Natural killer cell (primary cell): ENCODE data around the gene LRRC4. TPM values are rescaled to one million over a fixed set of nuclear protein-coding genes. Genes with fewer than 3 reads are reported as not detected.

ENCODE experiments used
- ATAC-seq, 3 donors: fragments of 150-1000 bp in 2 of 3; fragments of 200-7000 bp in 1 of 3; cut with Tn5 transposase; 1 replicate in 1 of 3; 2 replicates in 2 of 3; pipeline ENCODE4 v1.10.0; 2021; ENCODE audit warnings: mild to moderate bottlenecking in 2 of 3, moderate library complexity in 2 of 3
- DNase-seq, 2 donors: peaks; one replicate each; pipeline versions ENCODE4 v3.0.0 to v3.0.0-alpha.2; 2013 to 2021; ENCODE audit warnings: mixed read lengths in 1 of 2
- H3K27ac ChIP-seq: one replicate; pipeline ENCODE4 v1.5.1; 2013; ENCODE audit warnings: mild to moderate bottlenecking, low read length
- H3K27me3 ChIP-seq: one replicate; pipeline ENCODE4 v1.6.1; 2013; ENCODE audit warnings: low read length; ENCODE audit not compliant: control insufficient read depth, insufficient read depth
- H3K36me3 ChIP-seq: one replicate; pipeline ENCODE4 v1.6.1; 2013; ENCODE audit warnings: low read length; ENCODE audit not compliant: control insufficient read depth, insufficient read depth
- H3K4me1 ChIP-seq: one replicate; pipeline ENCODE4 v1.6.1; 2013; ENCODE audit warnings: low read length; ENCODE audit not compliant: control insufficient read depth, insufficient read depth
- H3K4me3 ChIP-seq: one replicate; pipeline ENCODE4 v1.5.1; 2013; ENCODE audit warnings: low read length
- H3K9me3 ChIP-seq: one replicate; pipeline ENCODE4 v1.6.1; 2013; ENCODE audit warnings: low read length; ENCODE audit not compliant: control insufficient read depth, insufficient read depth
- H3K27ac Mint-ChIP-seq, 2 donors: one replicate each; pipeline ENCODE4 v1.8.0; 2022; ENCODE audit warnings: mild to moderate bottlenecking in 2 of 2, mixed read lengths in 2 of 2, moderate library complexity in 1 of 2
- H3K27me3 Mint-ChIP-seq, 2 donors: one replicate each; pipeline ENCODE4 v1.8.0; 2022; ENCODE audit warnings: low read depth in 2 of 2, mixed read lengths in 2 of 2
- H3K36me3 Mint-ChIP-seq: one replicate; pipeline ENCODE4 v1.8.0; 2022; ENCODE audit warnings: mixed read lengths
- H3K4me1 Mint-ChIP-seq, 2 donors: one replicate each; pipeline ENCODE4 v1.8.0; 2022; ENCODE audit warnings: mixed read lengths in 2 of 2
- H3K4me3 Mint-ChIP-seq: one replicate; pipeline ENCODE4 v1.8.0; 2022; ENCODE audit warnings: mild to moderate bottlenecking, moderate library complexity, mixed read lengths
- H3K9me3 Mint-ChIP-seq, 2 donors: one replicate each; pipeline ENCODE4 v1.8.0; 2022; ENCODE audit warnings: mixed read lengths in 2 of 2
- CTCF ChIP-seq: fragments of 200-600 bp; IDR thresholded peaks from one replicate; pipeline ENCODE4 v1.8.0; 2022; ENCODE audit warnings: antibody characterized with exemption
- WGBS: methylation state at CpG from one replicate; pipeline ENCODE4 v1.1.7; 2013; ENCODE audit warnings: missing lambda C conversion rate; ENCODE audit not compliant: insufficient coverage; 5-methylcytosine and 5-hydroxymethylcytosine counted together
- intact Hi-C: fragments of 100-400 bp; cut with micrococcal nuclease; formaldehyde crosslinking; loops from one replicate; pipeline ENCODE4 v1.14.2; 2022
- total RNA-seq, 4 donors: library from RNA; stranded (reverse); fragments of 120-200 nt in 1 of 4; gene quantifications; one replicate each; pipeline versions ENCODE4 v1.2.3 to v1.2.4, GENCODE V29; 2013 to 2022

The LRRC4 gene
- total RNA-seq, 3 donors from 2014 or later (not counting 1 experiment from before 2014, with no cell fraction given): 0.79 to 2.4 (median 1.8) TPM

- no peak for DNase-seq
- intact Hi-C loops: no loop called here
- H3K4me3 Mint-ChIP-seq: no peak overlapping the region
These were observed 5.1 kb upstream of the LRRC4 start for GRCh38 chr7:128036226-128036940.

DNA sequence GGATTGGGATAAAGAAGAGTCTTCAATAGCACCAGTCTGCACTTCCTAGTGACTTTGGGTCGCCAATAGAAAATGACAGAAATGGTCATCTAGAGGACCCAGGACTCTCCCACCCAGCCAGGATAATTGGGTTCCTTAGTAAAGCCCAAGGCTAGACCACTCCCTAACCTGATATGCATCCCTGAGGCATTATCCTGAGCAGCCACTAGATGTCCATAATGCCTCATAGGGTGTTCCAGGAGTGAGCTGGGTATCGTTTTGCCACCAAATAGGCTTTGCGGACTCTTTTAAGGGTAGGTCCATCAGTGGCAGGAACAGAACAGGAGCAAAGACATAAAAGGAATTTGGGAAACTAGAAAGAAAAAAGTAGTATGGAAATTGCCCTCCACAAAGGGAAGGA lies 4.5 kb upstream of the LRRC4 start:
- no peak overlapping the region for H3K4me3 Mint-ChIP-seq
- no peak for ATAC-seq

More at GRCh38 chr7:128036226-128036940, 5.1 kb upstream of the LRRC4 start:
- no peak for TF ChIP-seq CTCF
- Histone ChIP-seq H3K9me3 (no peaks in the 10 kb centered on the region), H3K27ac (no peak overlapping the region), H3K4me1 (peaks cover 9% of the 10 kb centered on the region), H3K27me3 (peaks cover 2% of the 10 kb centered on the region), H3K36me3 (no peaks in the 10 kb centered on the region), H3K4me3 (no peak overlapping the region)
- 74% methylated on average over 3 of the region's 4 CpGs for WGBS
- Mint-ChIP-seq H3K36me3 (no peaks in the 10 kb centered on the region), H3K4me1 (peaks cover 9 to 12% of the 10 kb centered on the region in 2 donors), H3K27me3 (peaks cover 0 to 6% of the 10 kb centered on the region in 2 donors), H3K9me3 (no peaks in the 10 kb centered on the region), H3K27ac (no peak overlapping the region)
- no peak for ATAC-seq

DNA sequence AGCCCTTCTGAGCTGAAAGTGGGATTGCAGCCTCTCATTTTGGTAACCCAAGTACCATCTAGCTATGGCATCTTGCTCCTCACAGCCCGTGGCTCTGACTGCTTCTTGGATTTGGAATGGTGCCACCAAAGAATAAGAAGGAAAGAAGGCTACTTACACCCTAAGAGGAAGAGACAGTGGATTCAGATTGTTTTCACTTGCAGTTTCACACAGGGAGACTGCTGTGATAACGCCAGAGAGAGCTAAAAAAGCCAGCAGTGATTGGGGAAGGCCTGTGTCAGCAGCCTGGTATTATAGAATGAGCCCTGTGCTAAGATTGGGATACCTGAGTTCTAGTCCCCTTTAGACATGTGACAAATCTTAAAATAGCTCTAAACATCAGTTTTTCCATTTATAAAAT lies 3.6 kb upstream of the LRRC4 start:
- H3K27ac Mint-ChIP-seq: no peak overlapping the region
- peaks cover 9 to 12% of the 10 kb centered on the region in 2 donors for H3K4me1 Mint-ChIP-seq
- H3K4me3 ChIP-seq: no peak overlapping the region
- WGBS: 88% methylated on average over 2 of the region's 2 CpGs
- H3K36me3 Mint-ChIP-seq: no peaks in the 10 kb centered on the region
- intact Hi-C loops: no loop called here
- TF ChIP-seq CTCF: no peak
- no peaks in the 10 kb centered on the region for H3K9me3 ChIP-seq
- H3K27me3 ChIP-seq: peaks cover 7% of the 10 kb centered on the region
- peaks cover 16% of the 10 kb centered on the region for H3K4me1 ChIP-seq
- ATAC-seq: no peak
- no peak overlapping the region for H3K27ac ChIP-seq
- H3K4me3 Mint-ChIP-seq: no peak overlapping the region
- no peaks in the 10 kb centered on the region for H3K9me3 Mint-ChIP-seq
- H3K36me3 ChIP-seq: no peaks in the 10 kb centered on the region
- H3K27me3 Mint-ChIP-seq: peaks cover 0 to 6% of the 10 kb centered on the region in 2 donors
- DNase-seq: no peak

More for the DNA sequence above, 4.5 kb upstream of the LRRC4 start:
- no peak overlapping the region for H3K4me3 ChIP-seq
- intact Hi-C loops: no loop called here
- 98% methylated on average over 3 of the region's 3 CpGs for WGBS
- H3K4me1 ChIP-seq: peaks cover 10% of the 10 kb centered on the region
- TF ChIP-seq CTCF: no peak
- Mint-ChIP-seq H3K27me3 (peaks cover 0 to 6% of the 10 kb centered on the region in 2 donors), H3K9me3 (no peaks in the 10 kb centered on the region), H3K27ac (no peak overlapping the region), H3K36me3 (no peaks in the 10 kb centered on the region), H3K4me1 (peaks cover 9 to 12% of the 10 kb centered on the region in 2 donors)
- no peak overlapping the region for H3K27ac ChIP-seq
- no peaks in the 10 kb centered on the region for H3K36me3 ChIP-seq
- DNase-seq: no peak
- H3K27me3 ChIP-seq: peaks cover 3% of the 10 kb centered on the region
- no peaks in the 10 kb centered on the region for H3K9me3 ChIP-seq
